MM.1S (cell line): Measurements from ENCODE around the gene ANKRD26.

Experiments
- EZH2 ChIP-seq: fragments of 300-600 bp; sonication (generic); optimal IDR thresholded peaks from 2 replicates; pipeline ENCODE3; 2017; ENCODE audit warnings: low read depth, mild to moderate bottlenecking, antibody characterized with exemption, low read length, mixed read lengths
- EZH2phosphoT487 ChIP-seq: fragments of 300-600 bp; sonication (generic); IDR thresholded peaks from 2 replicates; pipeline ENCODE4 v1.6.1; 2018; ENCODE audit warnings: antibody characterized with exemption, low read length
- TF ChIP-seq, protein P1 (sequence below): fragments of 300-600 bp; sonication (generic); IDR thresholded peaks from 2 replicates; pipeline ENCODE4 v1.5.1; 2016; ENCODE audit warnings: antibody characterized with exemption, low read length, mixed read lengths

DNA sequence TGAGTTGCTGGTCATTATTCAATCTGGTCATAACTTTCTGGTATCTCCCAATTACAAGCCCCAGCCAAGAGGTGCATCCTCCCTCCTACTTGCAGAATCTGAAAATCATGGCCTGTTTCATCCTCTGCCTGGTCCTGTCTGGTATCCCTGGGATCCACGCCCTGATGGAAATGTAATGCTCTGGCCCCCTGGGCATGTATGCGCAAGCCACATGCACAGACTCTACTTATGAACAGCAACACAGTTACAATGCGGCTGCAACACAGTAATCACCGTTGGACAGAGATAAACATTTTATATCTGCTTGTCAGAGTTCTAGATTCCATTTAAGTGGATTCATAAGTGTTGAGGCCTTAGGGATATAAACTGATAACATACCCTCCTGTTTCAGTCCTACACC is 121.8 kb downstream of the ANKRD26 start:
- TF ChIP-seq, protein P1, sequence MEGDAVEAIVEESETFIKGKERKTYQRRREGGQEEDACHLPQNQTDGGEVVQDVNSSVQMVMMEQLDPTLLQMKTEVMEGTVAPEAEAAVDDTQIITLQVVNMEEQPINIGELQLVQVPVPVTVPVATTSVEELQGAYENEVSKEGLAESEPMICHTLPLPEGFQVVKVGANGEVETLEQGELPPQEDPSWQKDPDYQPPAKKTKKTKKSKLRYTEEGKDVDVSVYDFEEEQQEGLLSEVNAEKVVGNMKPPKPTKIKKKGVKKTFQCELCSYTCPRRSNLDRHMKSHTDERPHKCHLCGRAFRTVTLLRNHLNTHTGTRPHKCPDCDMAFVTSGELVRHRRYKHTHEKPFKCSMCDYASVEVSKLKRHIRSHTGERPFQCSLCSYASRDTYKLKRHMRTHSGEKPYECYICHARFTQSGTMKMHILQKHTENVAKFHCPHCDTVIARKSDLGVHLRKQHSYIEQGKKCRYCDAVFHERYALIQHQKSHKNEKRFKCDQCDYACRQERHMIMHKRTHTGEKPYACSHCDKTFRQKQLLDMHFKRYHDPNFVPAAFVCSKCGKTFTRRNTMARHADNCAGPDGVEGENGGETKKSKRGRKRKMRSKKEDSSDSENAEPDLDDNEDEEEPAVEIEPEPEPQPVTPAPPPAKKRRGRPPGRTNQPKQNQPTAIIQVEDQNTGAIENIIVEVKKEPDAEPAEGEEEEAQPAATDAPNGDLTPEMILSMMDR = no peak
- no peak for TF ChIP-seq EZH2phosphoT487
- TF ChIP-seq EZH2 = no peak
